Thyroid gland (tissue), 4 donors: ENCODE results near the gene ACSL6.

Source experiments
- POLR2A ChIP-seq, 2 donors: fragments of 450-650 bp; IDR thresholded peaks; one replicate each; pipeline ENCODE4 v1.6.1; 2017; ENCODE audit warnings: antibody characterized with exemption in 2 of 2, mild to moderate bottlenecking in 2 of 2, moderate library complexity in 1 of 2
- TF ChIP-seq, protein P1 (sequence below), 6 experiments: fragments of 200-600 bp in 3 of 6; fragments of 450-650 bp in 3 of 6; sonication (generic) in 3 of 6; IDR thresholded peaks; one replicate each; pipeline ENCODE4 v1.5.1; 2016 to 2019; ENCODE audit warnings: antibody characterized with exemption in 6 of 6, mild to moderate bottlenecking in 2 of 6, inconsistent platforms in 1 of 6, moderate library complexity in 1 of 6

GRCh38 chr5:131991593-131992324 is 19.7 kb downstream of the ACSL6 start:
- TF ChIP-seq, protein P1, sequence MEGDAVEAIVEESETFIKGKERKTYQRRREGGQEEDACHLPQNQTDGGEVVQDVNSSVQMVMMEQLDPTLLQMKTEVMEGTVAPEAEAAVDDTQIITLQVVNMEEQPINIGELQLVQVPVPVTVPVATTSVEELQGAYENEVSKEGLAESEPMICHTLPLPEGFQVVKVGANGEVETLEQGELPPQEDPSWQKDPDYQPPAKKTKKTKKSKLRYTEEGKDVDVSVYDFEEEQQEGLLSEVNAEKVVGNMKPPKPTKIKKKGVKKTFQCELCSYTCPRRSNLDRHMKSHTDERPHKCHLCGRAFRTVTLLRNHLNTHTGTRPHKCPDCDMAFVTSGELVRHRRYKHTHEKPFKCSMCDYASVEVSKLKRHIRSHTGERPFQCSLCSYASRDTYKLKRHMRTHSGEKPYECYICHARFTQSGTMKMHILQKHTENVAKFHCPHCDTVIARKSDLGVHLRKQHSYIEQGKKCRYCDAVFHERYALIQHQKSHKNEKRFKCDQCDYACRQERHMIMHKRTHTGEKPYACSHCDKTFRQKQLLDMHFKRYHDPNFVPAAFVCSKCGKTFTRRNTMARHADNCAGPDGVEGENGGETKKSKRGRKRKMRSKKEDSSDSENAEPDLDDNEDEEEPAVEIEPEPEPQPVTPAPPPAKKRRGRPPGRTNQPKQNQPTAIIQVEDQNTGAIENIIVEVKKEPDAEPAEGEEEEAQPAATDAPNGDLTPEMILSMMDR (IDR thresholded peaks at IDR 0.05) = no peak
- TF ChIP-seq POLR2A (IDR thresholded peaks at IDR 0.05) = no peak
